HG03064 (cell line): Measurements from ENCODE around the gene KRT8.
"Not testable (repeated sequence)": the region's sequence is repeated elsewhere in the genome, so short reads cannot be mapped to it uniquely, and the experiment has no call there.

ENCODE experiments used
- ATAC-seq: cut with Tn5 transposase; IDR thresholded peaks from one replicate; pipeline ENCODE4 v1.9.1; 2021; ENCODE audit warnings: low read depth; ENCODE audit not compliant: unreplicated experiment

Gene KRT8

GRCh38 chr12:52876372-52876771, 28.5 kb downstream of the KRT8 start:
- ATAC-seq, result no peak

DNA sequence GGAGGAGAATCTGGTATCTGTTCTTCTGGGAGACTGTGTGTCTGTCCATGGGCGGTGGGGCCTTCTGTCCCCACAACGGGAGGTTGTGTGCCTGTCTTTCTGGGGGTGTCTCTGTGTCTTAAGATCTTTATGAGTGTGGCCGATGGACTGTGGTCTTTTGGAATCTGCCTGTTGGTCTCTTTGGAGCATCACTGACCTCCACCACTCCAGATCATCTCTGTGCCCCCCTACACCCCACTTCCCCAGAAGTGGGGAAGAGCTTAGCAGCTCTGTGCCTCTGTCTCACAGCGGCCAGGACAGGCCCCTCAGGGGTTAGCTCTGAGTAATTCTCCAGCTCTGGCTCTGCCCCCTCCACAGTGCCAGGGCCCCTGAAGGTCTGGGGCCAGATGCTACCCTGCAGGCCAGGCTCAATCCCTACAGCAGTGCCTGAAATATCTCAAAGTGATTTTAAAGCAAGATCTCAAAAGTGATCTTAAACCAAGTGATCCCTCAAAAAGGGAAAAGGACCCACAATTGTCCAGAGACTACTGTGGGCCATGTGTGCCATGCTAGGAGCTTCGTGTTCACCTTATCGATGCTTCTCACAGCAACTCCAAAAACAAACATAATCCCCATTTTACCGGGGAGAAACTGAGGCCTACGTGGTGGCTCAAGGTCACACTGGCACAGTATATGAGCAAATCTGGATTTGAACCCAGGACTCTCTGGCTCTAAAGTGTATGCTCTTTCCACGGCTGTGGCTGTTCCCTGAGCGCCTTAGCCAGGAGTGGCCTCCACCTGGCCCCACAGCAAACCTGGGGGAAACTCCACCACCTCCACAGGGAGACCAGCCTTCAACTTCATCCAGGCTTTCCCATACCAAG, 30.1 kb downstream of the KRT8 start:
- no peak for ATAC-seq

DNA sequence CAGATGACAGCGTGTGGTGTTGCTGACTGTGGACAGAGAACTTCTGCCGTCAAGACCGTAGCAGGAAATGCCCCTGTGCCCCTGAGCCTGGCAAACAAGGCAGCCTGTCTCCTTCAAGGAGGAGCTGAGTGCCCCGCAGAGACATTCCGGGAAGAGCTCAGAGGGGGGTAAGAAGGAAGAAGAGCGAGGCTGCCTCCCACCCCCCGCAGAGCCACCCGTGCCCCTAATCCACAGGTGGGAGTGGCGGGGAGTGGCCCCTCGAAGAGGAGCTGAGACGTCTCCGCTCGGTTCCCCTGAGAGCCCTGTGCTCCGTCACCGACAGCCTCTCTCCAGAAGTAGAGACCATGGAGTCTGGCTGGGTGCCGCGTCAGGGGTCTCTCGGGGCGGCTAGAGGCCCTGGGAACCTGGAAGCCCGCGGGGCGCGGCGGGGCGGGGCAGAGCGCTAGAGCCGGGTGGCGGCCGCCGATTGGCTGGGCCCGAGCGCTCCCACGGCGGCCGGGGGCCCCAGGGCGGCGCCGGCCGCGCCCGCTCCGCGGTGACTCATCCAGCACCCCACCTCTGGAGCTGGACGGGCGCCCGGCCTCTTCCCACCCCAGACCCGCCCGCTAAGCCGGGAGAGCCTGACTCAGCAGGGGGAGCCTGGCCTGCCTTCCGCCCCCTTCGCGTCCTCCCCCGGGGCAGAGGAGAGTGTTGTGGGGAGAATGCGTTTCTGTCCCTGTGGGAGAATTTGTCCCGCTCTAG, 30.9 kb downstream of the KRT8 start:
- no peak for ATAC-seq

DNA sequence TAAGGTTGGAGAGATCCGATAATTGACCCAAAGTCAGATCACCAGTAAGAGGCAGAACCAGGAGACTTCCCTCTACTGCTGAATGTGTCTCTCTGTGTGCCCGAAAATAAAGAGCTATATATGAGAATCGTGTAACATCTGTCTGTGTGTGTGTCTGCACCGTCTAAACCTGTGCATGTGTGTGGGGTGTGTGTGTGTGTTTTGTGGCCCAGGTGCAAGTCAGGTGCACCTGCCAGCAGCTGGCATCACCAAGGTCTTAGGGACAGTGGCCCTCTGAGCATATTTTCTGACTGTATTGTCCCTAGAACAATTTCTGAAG, 31.4 kb downstream of the KRT8 start:
- ATAC-seq, result no peak

DNA sequence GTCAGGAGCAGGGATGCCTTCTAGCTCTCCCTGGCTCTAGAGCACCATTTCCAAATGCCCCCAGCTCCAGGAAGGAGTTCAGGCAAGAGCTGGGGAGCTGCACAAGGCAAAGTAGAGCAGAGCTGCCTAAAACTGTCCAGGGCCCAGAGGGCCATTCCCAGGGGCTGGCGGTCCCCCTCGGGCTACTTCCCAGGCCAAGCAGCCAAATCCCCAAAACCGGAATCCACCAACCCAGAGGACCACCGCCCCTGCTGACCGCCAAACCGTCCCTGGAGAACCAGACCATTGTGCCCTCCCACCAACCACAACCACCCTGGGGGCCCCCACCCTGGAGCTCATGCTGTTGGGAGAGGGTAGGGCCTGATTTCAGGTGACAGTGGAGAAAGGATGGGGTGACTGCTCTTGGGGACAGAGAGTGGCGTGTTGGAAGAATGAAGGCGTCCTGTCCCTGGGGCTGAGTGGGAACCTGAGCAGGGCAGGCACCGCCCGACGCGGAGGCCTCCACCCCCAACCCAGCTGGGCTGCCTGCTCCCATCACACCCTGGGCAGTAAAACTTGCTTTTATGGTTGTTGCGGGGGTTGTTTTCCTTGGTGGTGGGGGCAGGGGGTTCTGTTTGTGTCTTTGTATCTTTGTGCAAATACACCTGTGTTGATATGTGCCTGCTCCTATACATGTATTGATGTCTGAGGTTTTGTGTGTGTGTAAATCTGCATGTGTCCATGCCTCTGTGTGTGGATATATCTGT, 32.1 kb downstream of the KRT8 start:
- no peak for ATAC-seq

GRCh38 chr12:52871291-52872039, 33.4 kb downstream of the KRT8 start:
- ATAC-seq, result no peak

GRCh38 chr12:52870361-52871290, 34.2 kb downstream of the KRT8 start:
- ATAC-seq, result no peak

DNA sequence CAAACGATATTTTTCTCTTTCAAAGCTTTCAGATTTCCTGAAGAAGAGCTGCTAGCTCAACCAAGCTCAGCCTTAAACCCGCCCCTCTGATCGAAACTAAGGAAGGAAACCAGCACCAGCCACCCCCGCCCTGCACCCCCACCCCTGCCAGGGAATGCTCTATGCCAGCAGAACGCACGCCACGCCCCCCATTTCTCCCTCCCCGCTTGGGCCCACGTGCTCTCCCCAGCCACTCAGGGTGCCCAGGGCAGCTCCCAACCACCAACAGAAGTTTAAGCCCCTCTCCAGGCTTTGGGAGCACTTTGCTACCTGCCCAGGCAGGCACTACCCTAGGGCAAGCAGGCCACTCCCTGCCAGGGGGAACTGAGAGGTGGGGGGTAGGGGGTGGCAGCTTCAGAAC, 37.2 kb downstream of the KRT8 start:
- ATAC-seq, result no peak

DNA sequence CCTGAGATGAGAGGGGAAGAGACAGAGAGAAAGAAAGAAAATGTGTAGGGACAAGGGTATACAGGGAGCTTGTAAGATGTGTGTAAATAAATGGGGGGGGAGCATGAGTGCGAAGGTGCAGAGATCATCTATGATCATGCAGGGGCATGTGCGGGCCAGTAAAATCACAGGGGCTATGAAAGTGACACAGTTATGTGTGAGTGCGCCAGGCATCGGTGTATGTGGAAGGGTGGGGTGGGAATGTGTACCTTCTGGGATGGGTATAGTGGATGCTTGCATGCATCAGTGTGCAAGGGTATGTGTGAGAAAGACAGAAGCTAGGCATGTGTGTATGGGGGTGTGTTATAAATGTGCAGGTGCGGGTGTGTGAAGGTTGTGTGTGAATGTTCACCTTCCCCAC, 37.7 kb downstream of the KRT8 start:
- no peak for ATAC-seq

- ATAC-seq, result no peak
Observed at GRCh38 chr12:52865090-52865944, 39.6 kb downstream of the KRT8 start.

GRCh38 chr12:52862023-52862422, 42.9 kb downstream of the KRT8 start:
- ATAC-seq, result no peak

DNA sequence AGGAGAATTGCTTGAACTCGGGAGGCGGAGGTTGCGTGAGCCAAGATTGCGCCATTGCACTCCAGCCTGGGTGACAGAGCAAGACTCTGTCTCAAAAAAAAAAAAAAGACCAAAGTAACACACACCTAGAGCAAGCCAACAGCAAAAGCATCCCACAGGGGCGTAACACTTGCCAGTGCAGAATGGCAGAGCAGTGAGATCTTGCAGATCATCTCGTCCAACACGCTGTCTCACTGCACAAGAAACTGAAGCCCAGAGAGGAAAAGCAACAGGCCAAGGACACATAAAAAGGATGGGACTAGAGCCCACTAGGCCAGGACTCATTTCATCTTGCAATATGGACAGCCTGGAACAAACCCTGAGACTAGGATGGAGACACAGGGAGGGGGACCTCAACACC, 43.4 kb downstream of the KRT8 start:
- ATAC-seq, result no peak

DNA sequence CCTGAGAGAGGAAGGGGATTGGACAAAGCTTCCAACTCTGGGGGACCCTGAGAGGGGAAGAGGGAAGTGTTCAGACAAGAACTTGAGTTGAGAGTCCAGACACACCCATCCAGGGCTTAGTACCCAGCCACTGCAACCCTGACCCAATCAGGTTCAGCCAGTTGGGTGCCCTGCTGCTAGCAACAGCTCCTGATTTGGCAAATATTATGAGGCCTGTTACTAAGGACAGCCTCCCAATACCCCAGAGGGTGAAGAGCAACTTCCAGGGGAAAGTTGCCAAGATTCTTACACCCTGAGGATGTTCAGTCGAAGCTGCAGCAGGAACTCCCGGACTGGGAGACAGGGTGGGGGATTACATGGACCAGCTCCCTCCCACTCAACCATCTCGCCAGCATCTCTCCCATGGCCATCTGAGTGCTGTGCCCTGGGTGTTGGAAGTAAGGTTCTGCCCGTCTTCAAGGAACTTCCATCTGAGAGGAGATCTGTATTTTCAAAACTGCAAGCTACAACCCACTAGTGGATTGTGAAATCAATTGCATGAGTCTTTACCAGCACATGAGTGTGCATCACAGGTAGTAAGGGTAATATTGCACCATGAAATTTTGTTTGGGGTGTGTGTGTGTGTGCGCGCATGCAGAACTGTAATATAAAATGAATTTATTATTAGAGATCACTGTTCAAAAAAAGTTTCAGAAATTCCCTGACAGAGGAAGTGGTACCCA, 44.6 kb downstream of the KRT8 start:
- no peak for ATAC-seq

GRCh38 chr12:52857500-52857899, 47.4 kb downstream of the KRT8 start:
- ATAC-seq, result no peak

GRCh38 chr12:52856787-52857186, 48.1 kb downstream of the KRT8 start:
- no peak for ATAC-seq

GRCh38 chr12:52856077-52856476, 48.8 kb downstream of the KRT8 start:
- not testable (repeated sequence) for ATAC-seq

GRCh38 chr12:52851787-52852186, 53.1 kb downstream of the KRT8 start:
- no peak for ATAC-seq

- ATAC-seq, result no peak
Observed at GRCh38 chr12:52850681-52851080, 54.2 kb downstream of the KRT8 start.
